Esophagus squamous epithelium (tissue), 4 donors: ENCODE results near the gene IKZF2.

Experiments used
- POLR2A ChIP-seq, 4 donors: fragments of 450-650 bp; IDR thresholded peaks; one replicate each; pipeline ENCODE4 v1.6.1; 2017; ENCODE audit warnings: antibody characterized with exemption in 4 of 4, mild to moderate bottlenecking in 4 of 4, moderate library complexity in 3 of 4
- TF ChIP-seq, protein P1 (sequence below), 6 experiments: fragments of 450-650 bp in 4 of 6; fragments of 200-600 bp in 2 of 6; sonication (generic) in 2 of 6; IDR thresholded peaks; one replicate each; pipeline ENCODE4 v1.5.1; 2016 to 2019; ENCODE audit warnings: antibody characterized with exemption in 6 of 6, mild to moderate bottlenecking in 4 of 6, moderate library complexity in 4 of 6

DNA sequence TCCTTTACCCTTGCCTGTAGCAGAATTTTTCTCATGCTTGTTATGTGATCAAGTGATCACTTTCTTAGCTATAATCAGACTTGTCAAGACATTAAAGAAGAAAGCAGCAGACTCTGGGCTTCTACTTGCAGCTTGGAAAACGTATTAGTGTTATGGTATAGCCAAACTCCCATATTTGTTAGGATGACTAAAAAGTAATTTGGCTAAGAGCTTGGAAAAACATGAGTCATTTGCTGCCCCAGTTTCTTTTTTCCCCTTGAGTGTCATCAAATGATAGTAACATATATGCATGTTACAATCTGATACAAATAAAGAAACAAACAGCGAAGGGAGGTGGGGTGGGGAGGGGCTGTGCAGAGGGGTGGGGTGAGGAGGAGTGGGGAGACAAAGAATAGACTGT is 155.5 kb downstream of the IKZF2 start:
- no peak for TF ChIP-seq POLR2A (IDR thresholded peaks at IDR 0.05)
- TF ChIP-seq, protein P1, sequence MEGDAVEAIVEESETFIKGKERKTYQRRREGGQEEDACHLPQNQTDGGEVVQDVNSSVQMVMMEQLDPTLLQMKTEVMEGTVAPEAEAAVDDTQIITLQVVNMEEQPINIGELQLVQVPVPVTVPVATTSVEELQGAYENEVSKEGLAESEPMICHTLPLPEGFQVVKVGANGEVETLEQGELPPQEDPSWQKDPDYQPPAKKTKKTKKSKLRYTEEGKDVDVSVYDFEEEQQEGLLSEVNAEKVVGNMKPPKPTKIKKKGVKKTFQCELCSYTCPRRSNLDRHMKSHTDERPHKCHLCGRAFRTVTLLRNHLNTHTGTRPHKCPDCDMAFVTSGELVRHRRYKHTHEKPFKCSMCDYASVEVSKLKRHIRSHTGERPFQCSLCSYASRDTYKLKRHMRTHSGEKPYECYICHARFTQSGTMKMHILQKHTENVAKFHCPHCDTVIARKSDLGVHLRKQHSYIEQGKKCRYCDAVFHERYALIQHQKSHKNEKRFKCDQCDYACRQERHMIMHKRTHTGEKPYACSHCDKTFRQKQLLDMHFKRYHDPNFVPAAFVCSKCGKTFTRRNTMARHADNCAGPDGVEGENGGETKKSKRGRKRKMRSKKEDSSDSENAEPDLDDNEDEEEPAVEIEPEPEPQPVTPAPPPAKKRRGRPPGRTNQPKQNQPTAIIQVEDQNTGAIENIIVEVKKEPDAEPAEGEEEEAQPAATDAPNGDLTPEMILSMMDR (IDR thresholded peaks at IDR 0.05) = no peak
